HS-5 (cell line): ENCODE data around the gene RASGRF2.

Experiments used
- DNase-seq: peaks from one replicate; pipeline ENCODE4 v3.0.0-alpha.2; 2012; ENCODE audit warnings: low read depth

Gene RASGRF2

GRCh38 chr5:81207009-81207408 is 246.8 kb downstream of the RASGRF2 start:
- no peak for DNase-seq

GRCh38 chr5:81208904-81209303 is 248.7 kb downstream of the RASGRF2 start:
- no peak for DNase-seq

GRCh38 chr5:81209386-81209785 is 249.2 kb downstream of the RASGRF2 start:
- DNase-seq = no peak

GRCh38 chr5:81209869-81210493 is 249.8 kb downstream of the RASGRF2 start:
- no peak for DNase-seq

GRCh38 chr5:81212211-81212751 is 252.1 kb downstream of the RASGRF2 start:
- no peak for DNase-seq

GRCh38 chr5:81213070-81213469 is 252.9 kb downstream of the RASGRF2 start:
- no peak for DNase-seq

- DNase-seq = no peak
Observed at GRCh38 chr5:81214848-81215247, 254.7 kb downstream of the RASGRF2 start.

GRCh38 chr5:81216152-81216551 is 256.0 kb downstream of the RASGRF2 start:
- no peak for DNase-seq

GRCh38 chr5:81219389-81219788 is 259.2 kb downstream of the RASGRF2 start:
- DNase-seq = no peak

- no peak for DNase-seq
Observed at GRCh38 chr5:81222285-81222684, 262.1 kb downstream of the RASGRF2 start.

GRCh38 chr5:81225463-81225862 is 265.3 kb downstream of the RASGRF2 start:
- DNase-seq = no peak

GRCh38 chr5:81226286-81226685 is 266.1 kb downstream of the RASGRF2 start:
- no peak for DNase-seq

- DNase-seq = no peak
Observed at GRCh38 chr5:81226949-81227348, 266.8 kb downstream of the RASGRF2 start.

GRCh38 chr5:81228084-81228483 is 267.9 kb downstream of the RASGRF2 start:
- DNase-seq = no peak

GRCh38 chr5:81230416-81230815 is 270.3 kb downstream of the RASGRF2 start:
- no peak for DNase-seq

GRCh38 chr5:81232464-81233079 is 272.4 kb downstream of the RASGRF2 start:
- DNase-seq = no peak

GRCh38 chr5:81233080-81233634 is 273.0 kb downstream of the RASGRF2 start, which contains the start of gene CKMT2:
Gene CKMT2, plus strand, starts transcription at chr5:81233322. Its CDS starts 17,811 bp downstream, at chr5:81251133.
- DNase-seq = no peak

GRCh38 chr5:81234299-81234698 is 274.1 kb downstream of the RASGRF2 start:
- no peak for DNase-seq

GRCh38 chr5:81234801-81235200 is 274.6 kb downstream of the RASGRF2 start:
- DNase-seq = no peak

- no peak for DNase-seq
Observed at GRCh38 chr5:81235287-81236072, 275.3 kb downstream of the RASGRF2 start.

- no peak for DNase-seq
Observed at GRCh38 chr5:81238460-81238859, 278.3 kb downstream of the RASGRF2 start.

GRCh38 chr5:81239613-81240012 is 279.4 kb downstream of the RASGRF2 start:
- no peak for DNase-seq

- DNase-seq = no peak
Observed at GRCh38 chr5:81241001-81241400, 280.8 kb downstream of the RASGRF2 start.
